HG03196 (cell line): ENCODE data around the gene GNG4.
"Not testable (repeated sequence)": the region's sequence is repeated elsewhere in the genome, so short reads cannot be mapped to it uniquely, and the experiment has no call there.

Source experiments
- ATAC-seq: cut with Tn5 transposase; IDR thresholded peaks from one replicate; pipeline ENCODE4 v1.9.1; 2021; ENCODE audit not compliant: unreplicated experiment

GNG4 gene

GRCh38 chr1:235546369-235547155, 103.0 kb downstream of the GNG4 start:
- not testable (repeated sequence) for ATAC-seq

GRCh38 chr1:235545292-235545930, 104.2 kb downstream of the GNG4 start:
- no peak for ATAC-seq

GRCh38 chr1:235542845-235543244, 106.7 kb downstream of the GNG4 start:
- ATAC-seq: not testable (repeated sequence)

- ATAC-seq: no peak
Observed at GRCh38 chr1:235533476-235534168, 116.0 kb downstream of the GNG4 start.

GRCh38 chr1:235532360-235532759, 117.2 kb downstream of the GNG4 start:
- ATAC-seq: no peak

GRCh38 chr1:235527196-235527814, 122.3 kb downstream of the GNG4 start:
- ATAC-seq: no peak

GRCh38 chr1:235525314-235525713, 124.3 kb downstream of the GNG4 start:
- ATAC-seq: no peak

- ATAC-seq: no peak
Observed at GRCh38 chr1:235516862-235517446, 132.6 kb downstream of the GNG4 start.

GRCh38 chr1:235515844-235516512, 133.6 kb downstream of the GNG4 start:
- ATAC-seq: no peak

DNA sequence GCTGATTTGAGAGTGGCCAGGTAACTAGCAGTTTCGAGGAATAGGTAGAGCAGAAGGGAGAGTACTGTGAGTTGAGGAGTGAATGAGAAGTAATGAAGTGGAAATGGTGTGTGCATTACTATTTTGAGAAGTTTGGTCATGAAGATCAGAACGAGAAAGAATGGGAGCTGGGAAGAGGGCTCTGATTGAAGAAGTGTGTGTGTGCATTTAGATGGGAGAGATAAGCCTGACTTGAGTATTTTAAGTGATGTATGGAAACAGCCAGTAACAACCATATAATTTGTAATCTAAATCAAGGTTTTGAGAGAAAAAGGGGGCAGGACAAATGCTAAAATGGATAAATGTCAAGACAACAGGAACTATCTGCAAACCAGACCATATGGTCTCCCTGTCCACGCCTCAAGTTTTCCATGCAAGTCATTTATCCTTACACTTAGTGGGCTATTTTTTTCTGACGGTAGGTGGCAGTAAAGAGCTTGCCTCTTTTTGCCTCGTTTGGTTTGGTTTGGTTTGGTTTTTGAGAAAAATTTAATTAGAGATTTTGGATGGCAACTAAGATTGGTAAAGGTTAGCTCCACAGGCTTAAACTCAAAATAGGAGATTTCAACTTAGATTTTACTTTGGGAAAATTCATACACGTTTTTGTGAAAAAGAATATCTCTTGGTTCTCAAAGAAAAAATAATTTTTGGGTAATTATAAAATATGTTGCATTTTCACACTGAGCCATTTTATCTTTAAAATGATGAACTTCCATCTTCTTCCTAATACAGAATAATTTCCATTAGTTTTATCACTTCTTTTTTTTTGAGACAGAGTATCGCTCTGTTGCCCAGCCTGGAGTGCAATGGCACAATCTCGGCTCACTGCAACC, 135.9 kb downstream of the GNG4 start:
- no peak for ATAC-seq

DNA sequence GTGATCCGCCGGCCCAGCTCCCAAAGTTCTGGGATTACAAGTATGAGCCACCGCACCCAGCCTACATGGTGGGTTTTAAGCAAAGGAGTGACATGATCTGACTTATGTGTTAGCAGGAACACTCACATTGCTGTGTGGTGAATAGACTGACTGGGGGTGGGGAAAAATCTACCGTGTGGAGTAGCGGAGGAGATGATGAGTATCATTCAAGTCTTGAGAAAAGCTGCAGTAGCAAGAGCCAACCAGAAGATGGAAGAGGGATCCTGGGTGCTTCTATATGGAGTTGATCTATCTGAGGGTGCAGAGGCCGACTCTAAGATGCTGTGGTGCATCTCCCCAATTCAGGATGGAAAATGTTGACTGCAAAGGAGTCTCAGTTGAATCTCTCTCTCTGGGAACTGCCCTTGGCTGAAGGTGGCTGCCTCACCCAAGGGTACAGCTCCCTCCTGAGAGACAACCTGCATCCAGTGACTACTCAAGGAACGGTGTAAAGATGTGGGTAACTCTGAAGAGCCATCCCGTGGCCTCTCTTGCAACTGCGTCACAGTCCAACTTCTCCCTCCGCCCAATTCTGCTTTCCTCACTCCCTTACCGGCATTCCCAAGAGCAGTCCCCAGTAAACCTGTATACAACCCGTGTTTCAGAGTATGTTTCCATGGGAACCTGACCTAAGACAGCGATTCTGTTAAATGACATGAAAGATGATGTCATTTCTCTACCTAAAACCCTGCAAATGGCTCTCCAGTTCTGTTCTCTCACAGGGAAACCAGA, 137.9 kb downstream of the GNG4 start:
- ATAC-seq: no peak

GRCh38 chr1:235510823-235511222, 138.8 kb downstream of the GNG4 start:
- no peak for ATAC-seq

GRCh38 chr1:235507623-235508022, 142.0 kb downstream of the GNG4 start:
- no peak for ATAC-seq

DNA sequence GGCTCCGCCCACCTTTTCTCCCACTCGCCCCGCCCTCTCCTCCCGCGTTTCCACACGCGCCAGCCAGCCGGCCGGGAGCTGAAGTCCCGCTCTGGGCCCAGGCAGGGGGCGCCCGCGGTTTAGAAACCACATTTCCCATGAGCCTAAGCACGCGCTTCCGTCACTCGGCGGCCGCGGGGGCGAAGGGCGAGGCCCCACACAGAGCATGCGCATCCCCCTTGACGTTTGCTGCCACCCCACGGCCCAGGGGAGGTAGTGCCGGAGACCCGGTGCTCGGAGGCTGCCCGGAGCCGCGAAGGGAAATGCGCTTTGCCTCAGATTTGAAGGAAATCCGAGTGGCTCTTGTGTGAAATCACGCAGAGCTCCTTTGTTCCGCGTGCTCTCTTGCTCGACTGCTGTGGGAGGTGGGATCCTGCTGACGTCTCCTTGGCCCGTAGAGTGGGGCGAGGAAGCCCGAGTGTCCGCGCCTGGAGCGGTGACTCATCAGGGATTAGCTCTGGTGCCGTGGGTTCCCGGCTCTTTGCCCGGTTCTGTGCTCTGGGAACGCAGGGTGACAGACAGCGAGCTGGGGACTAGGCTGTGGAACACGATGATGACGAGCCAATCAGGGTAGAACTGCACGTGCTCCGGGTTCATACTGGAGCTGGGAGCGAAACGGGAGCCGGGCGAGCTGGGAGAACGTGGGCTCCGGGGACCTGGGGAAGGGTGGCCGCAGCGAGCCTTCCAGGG, 144.9 kb downstream of the GNG4 start:
- ATAC-seq: peak; percentile 83

GRCh38 chr1:235504122-235504493, 145.5 kb downstream of the GNG4 start, which contains the start of gene B3GALNT2:
Gene B3GALNT2 (minus strand): TSS chr1:235504452. CDS start chr1:235504252, 200 bp downstream.
- ATAC-seq: no peak

- ATAC-seq: peak; percentile 11
Observed at GRCh38 chr1:235503403-235504121, 146.0 kb downstream of the GNG4 start.

GRCh38 chr1:235502601-235503402, 146.8 kb downstream of the GNG4 start:
- ATAC-seq: no peak
